HG02884 (cell line): Measurements from ENCODE around the gene DPH1.

ENCODE experiments used
- ATAC-seq: cut with Tn5 transposase; IDR thresholded peaks from one replicate; pipeline ENCODE4 v1.9.1; 2021; ENCODE audit warnings: mild to moderate bottlenecking, moderate library complexity; ENCODE audit not compliant: unreplicated experiment

Gene DPH1

GRCh38 chr17:2076087-2076984 lies 46.4 kb downstream of the DPH1 start:
- no peak for ATAC-seq

- ATAC-seq, result no peak
These were observed 47.1 kb downstream of the DPH1 start for GRCh38 chr17:2077040-2077439.

- ATAC-seq, result no peak
These were observed 51.6 kb downstream of the DPH1 start for GRCh38 chr17:2081564-2081963.

GRCh38 chr17:2082003-2082781 lies 52.2 kb downstream of the DPH1 start:
- no peak for ATAC-seq

GRCh38 chr17:2083613-2084035 lies 53.7 kb downstream of the DPH1 start:
- ATAC-seq, result no peak

GRCh38 chr17:2084036-2084765 lies 54.2 kb downstream of the DPH1 start:
- no peak for ATAC-seq

GRCh38 chr17:2084766-2085647 lies 55.1 kb downstream of the DPH1 start:
- ATAC-seq, result no peak

GRCh38 chr17:2085648-2085949 lies 55.6 kb downstream of the DPH1 start:
- ATAC-seq, result no peak

- no peak for ATAC-seq
These were observed 56.4 kb downstream of the DPH1 start for GRCh38 chr17:2086306-2086705.

GRCh38 chr17:2087597-2088211 lies 57.8 kb downstream of the DPH1 start:
- no peak for ATAC-seq

GRCh38 chr17:2089021-2089422 lies 59.1 kb downstream of the DPH1 start:
- peak; percentile 27 for ATAC-seq

GRCh38 chr17:2090210-2090641 lies 60.3 kb downstream of the DPH1 start:
- ATAC-seq, result no peak

- no peak for ATAC-seq
These were observed 61.0 kb downstream of the DPH1 start for GRCh38 chr17:2090804-2091534.

GRCh38 chr17:2092253-2092652 lies 62.3 kb downstream of the DPH1 start:
- ATAC-seq, result no peak

GRCh38 chr17:2093349-2093748 lies 63.4 kb downstream of the DPH1 start:
- ATAC-seq, result no peak
